GM06990 (cell line): ENCODE data around the gene PPP1R9A.

Experiments used
- DNase-seq: peaks from one replicate; pipeline ENCODE4 v3.0.0-alpha.2; 2011; ENCODE audit not compliant: insufficient read length; ENCODE audit errors: extremely low read depth
- H3K27me3 ChIP-seq: replicated peaks from 2 replicates; pipeline ENCODE4 v1.6.0; 2011; ENCODE audit warnings: low read length; ENCODE audit not compliant: control insufficient read depth, insufficient read depth
- H3K36me3 ChIP-seq: 2 replicates; pipeline ENCODE4 v1.5.1; 2011; ENCODE audit warnings: low read length; ENCODE audit not compliant: control insufficient read depth, insufficient read depth
- H3K4me3 ChIP-seq: replicated peaks from 2 replicates; pipeline ENCODE4 v1.5.1; 2011; ENCODE audit warnings: low read depth, mild to moderate bottlenecking, control low read depth, low read length
- CTCF ChIP-seq: IDR thresholded peaks from 2 replicates; pipeline ENCODE4 v1.5.1; 2011; ENCODE audit warnings: low read length, control low read depth, mild to moderate bottlenecking, inconsistent platforms; ENCODE audit not compliant: insufficient read depth, poor library complexity, severe bottlenecking

The PPP1R9A gene

GRCh38 chr7:94912085-94912484, 4.7 kb downstream of the PPP1R9A start:
- DNase-seq, result no peak

GRCh38 chr7:94913391-94913790, 6.0 kb downstream of the PPP1R9A start:
- H3K4me3 ChIP-seq, result no peak overlapping the region
- DNase-seq, result no peak
- TF ChIP-seq CTCF, result no peak

More at GRCh38 chr7:94912085-94912484, 4.7 kb downstream of the PPP1R9A start:
- TF ChIP-seq CTCF, result no peak
- H3K36me3 ChIP-seq, result no peaks in the 10 kb centered on the region
- no peak overlapping the region for H3K4me3 ChIP-seq
- no peaks in the 10 kb centered on the region; the same call in 1 of the 2 replicates for H3K27me3 ChIP-seq

GRCh38 chr7:94921911-94922310, 14.5 kb downstream of the PPP1R9A start:
- no peak for DNase-seq
- Histone ChIP-seq H3K27me3 (no peaks in the 10 kb centered on the region), H3K36me3 (no peaks in the 10 kb centered on the region), H3K4me3 (no peak overlapping the region)
- TF ChIP-seq CTCF, result no peak

More at GRCh38 chr7:94913391-94913790, 6.0 kb downstream of the PPP1R9A start:
- Histone ChIP-seq H3K36me3 (no peaks in the 10 kb centered on the region), H3K27me3 (no peaks in the 10 kb centered on the region; the same call in 1 of the 2 replicates)

GRCh38 chr7:94922457-94922856, 15.1 kb downstream of the PPP1R9A start:
- H3K4me3 ChIP-seq, result no peak overlapping the region
- DNase-seq, result no peak
- no peak for TF ChIP-seq CTCF
- no peaks in the 10 kb centered on the region for H3K36me3 ChIP-seq
- H3K27me3 ChIP-seq, result no peaks in the 10 kb centered on the region

- Histone ChIP-seq H3K4me3 (no peak overlapping the region), H3K27me3 (no peaks in the 10 kb centered on the region)
- DNase-seq, result no peak
These were observed 16.0 kb downstream of the PPP1R9A start for GRCh38 chr7:94923412-94923811.

More at GRCh38 chr7:94923412-94923811, 16.0 kb downstream of the PPP1R9A start:
- no peak for TF ChIP-seq CTCF
- H3K36me3 ChIP-seq, result no peaks in the 10 kb centered on the region
